ENCODE measurements around the gene CMTR1. TPM values are rescaled to one million over a fixed set of nuclear protein-coding genes. Genes with fewer than 3 reads are reported as not detected.

Gene CMTR1
- total and polyA plus RNA-seq, 4 donors, result 4.7 to 25.5 (median 18.8) TPM

DNA sequence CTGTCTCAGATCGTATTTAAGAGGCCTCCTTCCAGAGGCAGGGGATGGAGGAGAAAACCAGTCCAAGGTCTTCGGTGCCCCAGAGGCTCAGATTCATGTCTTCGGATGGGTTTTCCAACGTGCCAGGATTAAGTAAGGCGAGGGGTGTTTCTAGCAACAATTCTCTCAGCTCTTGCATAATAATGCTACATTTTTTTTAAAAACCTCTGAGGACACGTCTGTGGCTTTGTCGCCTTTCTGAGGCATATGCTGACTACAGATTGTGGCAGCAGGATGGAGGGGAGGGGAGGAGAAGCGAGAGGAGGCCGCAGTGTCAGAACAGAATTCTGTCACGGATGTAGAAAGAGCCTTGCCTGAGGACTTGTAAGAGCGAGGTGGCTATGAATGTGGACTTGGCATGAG is 84.4 kb downstream of the CMTR1 start:
- Histone ChIP-seq H3K9ac (ENCODE audit: low read depth in 1 of 2, low read length in 2 of 2) (no peak overlapping the region), H3K9me3 (ENCODE audit: control insufficient read depth in 4 of 4, low read length in 3 of 4) (no peaks in the 10 kb centered on the region), H3K27ac (ENCODE audit: low read depth in 1 of 2, low read length in 2 of 2) (no peak overlapping the region), H3K36me3 (ENCODE audit: control insufficient read depth in 4 of 4, insufficient read depth in 3 of 4, low read depth in 1 of 4, low read length in 3 of 4) (no peaks in the 10 kb centered on the region), H3K27me3 (ENCODE audit: control insufficient read depth in 4 of 4, insufficient read depth in 4 of 4, low read length in 3 of 4) (no peaks in the 10 kb centered on the region), H3K4me3 (ENCODE audit: low read depth in 1 of 3, low read length in 3 of 3) (no peak overlapping the region), H3K4me1 (ENCODE audit: control insufficient read depth in 4 of 4, insufficient read depth in 4 of 4, low read length in 3 of 4) (peaks cover 7 to 32% (median 23%) of the 10 kb centered on the region in 4 donors)
- WGBS, result 51% methylated on average over 11 of the region's 11 CpGs
- no peak for DNase-seq (ENCODE audit: low spot score)
- TF ChIP-seq, protein P1, sequence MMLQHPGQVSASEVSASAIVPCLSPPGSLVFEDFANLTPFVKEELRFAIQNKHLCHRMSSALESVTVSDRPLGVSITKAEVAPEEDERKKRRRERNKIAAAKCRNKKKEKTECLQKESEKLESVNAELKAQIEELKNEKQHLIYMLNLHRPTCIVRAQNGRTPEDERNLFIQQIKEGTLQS (IDR thresholded peaks at IDR 0.05), result no peak
- TF ChIP-seq GABPA (IDR thresholded peaks at IDR 0.05 in 1 of 2, conservative IDR thresholded peaks at IDR 0.05 in 1 of 2), result no peak
- TF ChIP-seq, protein P2, sequence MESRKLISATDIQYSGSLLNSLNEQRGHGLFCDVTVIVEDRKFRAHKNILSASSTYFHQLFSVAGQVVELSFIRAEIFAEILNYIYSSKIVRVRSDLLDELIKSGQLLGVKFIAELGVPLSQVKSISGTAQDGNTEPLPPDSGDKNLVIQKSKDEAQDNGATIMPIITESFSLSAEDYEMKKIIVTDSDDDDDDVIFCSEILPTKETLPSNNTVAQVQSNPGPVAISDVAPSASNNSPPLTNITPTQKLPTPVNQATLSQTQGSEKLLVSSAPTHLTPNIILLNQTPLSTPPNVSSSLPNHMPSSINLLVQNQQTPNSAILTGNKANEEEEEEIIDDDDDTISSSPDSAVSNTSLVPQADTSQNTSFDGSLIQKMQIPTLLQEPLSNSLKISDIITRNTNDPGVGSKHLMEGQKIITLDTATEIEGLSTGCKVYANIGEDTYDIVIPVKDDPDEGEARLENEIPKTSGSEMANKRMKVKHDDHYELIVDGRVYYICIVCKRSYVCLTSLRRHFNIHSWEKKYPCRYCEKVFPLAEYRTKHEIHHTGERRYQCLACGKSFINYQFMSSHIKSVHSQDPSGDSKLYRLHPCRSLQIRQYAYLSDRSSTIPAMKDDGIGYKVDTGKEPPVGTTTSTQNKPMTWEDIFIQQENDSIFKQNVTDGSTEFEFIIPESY (IDR thresholded peaks at IDR 0.05), result no peak
- TF ChIP-seq NR2F2 (IDR thresholded peaks at IDR 0.05), result no peak
- TF ChIP-seq FOXA2 (IDR thresholded peaks at IDR 0.05), result no peak
- TF ChIP-seq RAD21 (IDR thresholded peaks at IDR 0.05), result no peak
- TF ChIP-seq, protein P3, sequence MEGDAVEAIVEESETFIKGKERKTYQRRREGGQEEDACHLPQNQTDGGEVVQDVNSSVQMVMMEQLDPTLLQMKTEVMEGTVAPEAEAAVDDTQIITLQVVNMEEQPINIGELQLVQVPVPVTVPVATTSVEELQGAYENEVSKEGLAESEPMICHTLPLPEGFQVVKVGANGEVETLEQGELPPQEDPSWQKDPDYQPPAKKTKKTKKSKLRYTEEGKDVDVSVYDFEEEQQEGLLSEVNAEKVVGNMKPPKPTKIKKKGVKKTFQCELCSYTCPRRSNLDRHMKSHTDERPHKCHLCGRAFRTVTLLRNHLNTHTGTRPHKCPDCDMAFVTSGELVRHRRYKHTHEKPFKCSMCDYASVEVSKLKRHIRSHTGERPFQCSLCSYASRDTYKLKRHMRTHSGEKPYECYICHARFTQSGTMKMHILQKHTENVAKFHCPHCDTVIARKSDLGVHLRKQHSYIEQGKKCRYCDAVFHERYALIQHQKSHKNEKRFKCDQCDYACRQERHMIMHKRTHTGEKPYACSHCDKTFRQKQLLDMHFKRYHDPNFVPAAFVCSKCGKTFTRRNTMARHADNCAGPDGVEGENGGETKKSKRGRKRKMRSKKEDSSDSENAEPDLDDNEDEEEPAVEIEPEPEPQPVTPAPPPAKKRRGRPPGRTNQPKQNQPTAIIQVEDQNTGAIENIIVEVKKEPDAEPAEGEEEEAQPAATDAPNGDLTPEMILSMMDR (IDR thresholded peaks at IDR 0.05; ENCODE audit: low read depth, low read length, missing input control), result no peak
- TF ChIP-seq, protein P4, sequence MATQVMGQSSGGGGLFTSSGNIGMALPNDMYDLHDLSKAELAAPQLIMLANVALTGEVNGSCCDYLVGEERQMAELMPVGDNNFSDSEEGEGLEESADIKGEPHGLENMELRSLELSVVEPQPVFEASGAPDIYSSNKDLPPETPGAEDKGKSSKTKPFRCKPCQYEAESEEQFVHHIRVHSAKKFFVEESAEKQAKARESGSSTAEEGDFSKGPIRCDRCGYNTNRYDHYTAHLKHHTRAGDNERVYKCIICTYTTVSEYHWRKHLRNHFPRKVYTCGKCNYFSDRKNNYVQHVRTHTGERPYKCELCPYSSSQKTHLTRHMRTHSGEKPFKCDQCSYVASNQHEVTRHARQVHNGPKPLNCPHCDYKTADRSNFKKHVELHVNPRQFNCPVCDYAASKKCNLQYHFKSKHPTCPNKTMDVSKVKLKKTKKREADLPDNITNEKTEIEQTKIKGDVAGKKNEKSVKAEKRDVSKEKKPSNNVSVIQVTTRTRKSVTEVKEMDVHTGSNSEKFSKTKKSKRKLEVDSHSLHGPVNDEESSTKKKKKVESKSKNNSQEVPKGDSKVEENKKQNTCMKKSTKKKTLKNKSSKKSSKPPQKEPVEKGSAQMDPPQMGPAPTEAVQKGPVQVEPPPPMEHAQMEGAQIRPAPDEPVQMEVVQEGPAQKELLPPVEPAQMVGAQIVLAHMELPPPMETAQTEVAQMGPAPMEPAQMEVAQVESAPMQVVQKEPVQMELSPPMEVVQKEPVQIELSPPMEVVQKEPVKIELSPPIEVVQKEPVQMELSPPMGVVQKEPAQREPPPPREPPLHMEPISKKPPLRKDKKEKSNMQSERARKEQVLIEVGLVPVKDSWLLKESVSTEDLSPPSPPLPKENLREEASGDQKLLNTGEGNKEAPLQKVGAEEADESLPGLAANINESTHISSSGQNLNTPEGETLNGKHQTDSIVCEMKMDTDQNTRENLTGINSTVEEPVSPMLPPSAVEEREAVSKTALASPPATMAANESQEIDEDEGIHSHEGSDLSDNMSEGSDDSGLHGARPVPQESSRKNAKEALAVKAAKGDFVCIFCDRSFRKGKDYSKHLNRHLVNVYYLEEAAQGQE (IDR thresholded peaks at IDR 0.05), result no peak
- TF ChIP-seq RXRA (IDR thresholded peaks at IDR 0.05), result no peak
- TF ChIP-seq JUND (IDR thresholded peaks at IDR 0.05), result no peak
- TF ChIP-seq, protein P5, sequence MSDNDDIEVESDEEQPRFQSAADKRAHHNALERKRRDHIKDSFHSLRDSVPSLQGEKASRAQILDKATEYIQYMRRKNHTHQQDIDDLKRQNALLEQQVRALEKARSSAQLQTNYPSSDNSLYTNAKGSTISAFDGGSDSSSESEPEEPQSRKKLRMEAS (IDR thresholded peaks at IDR 0.05), result no peak
- no peak for TF ChIP-seq EGR1 (IDR thresholded peaks at IDR 0.05; ENCODE audit: low read depth in 2 of 2)
- no peak for TF ChIP-seq HNF4A (conservative IDR thresholded peaks at IDR 0.05)
- no peak for TF ChIP-seq SP1 (IDR thresholded peaks at IDR 0.05)
- no peak for TF ChIP-seq FOXA1 (IDR thresholded peaks at IDR 0.05)
- TF ChIP-seq HNF4G (IDR thresholded peaks at IDR 0.05), result no peak
- no peak for TF ChIP-seq YY1 (IDR thresholded peaks at IDR 0.05)
